Liver (tissue), 9 donors: ENCODE measurements around the gene IL17REL. TPM values are rescaled to one million over a fixed set of nuclear protein-coding genes. Genes with fewer than 3 reads are reported as not detected.

ENCODE experiments used
- DNase-seq: peaks from one replicate; pipeline ENCODE4 v3.0.0-alpha.2; 2017; ENCODE audit warnings: low spot score
- H3K27ac ChIP-seq, 2 donors: one replicate each; pipeline ENCODE4 v1.7.0; 2013; ENCODE audit warnings: inconsistent platforms in 2 of 2, low read length in 2 of 2, control low read depth in 1 of 2, low read depth in 1 of 2, mild to moderate bottlenecking in 1 of 2
- H3K27me3 ChIP-seq, 4 donors: one replicate each; pipeline versions ENCODE4 v1.6.1 to v1.7.0; 2013; ENCODE audit warnings: low read length in 3 of 4, inconsistent platforms in 1 of 4, mild to moderate bottlenecking in 1 of 4, moderate library complexity in 1 of 4; ENCODE audit not compliant: control insufficient read depth in 4 of 4, insufficient read depth in 4 of 4
- H3K36me3 ChIP-seq, 4 donors: one replicate each; pipeline versions ENCODE4 v1.6.1 to v1.7.0; 2013; ENCODE audit warnings: low read length in 3 of 4, mild to moderate bottlenecking in 3 of 4, low read depth in 1 of 4, moderate library complexity in 1 of 4; ENCODE audit not compliant: control insufficient read depth in 4 of 4, insufficient read depth in 3 of 4
- H3K4me1 ChIP-seq, 4 donors: one replicate each; pipeline versions ENCODE4 v1.6.1 to v1.7.0; 2013; ENCODE audit warnings: low read length in 3 of 4, mild to moderate bottlenecking in 3 of 4, moderate library complexity in 1 of 4; ENCODE audit not compliant: control insufficient read depth in 4 of 4, insufficient read depth in 4 of 4
- H3K4me3 ChIP-seq, 3 donors: one replicate each; pipeline versions ENCODE4 v1.6.1 to v1.7.0; 2013; ENCODE audit warnings: low read length in 3 of 3, control low read depth in 1 of 3, low read depth in 1 of 3, mild to moderate bottlenecking in 1 of 3
- H3K9ac ChIP-seq, 2 donors: one replicate each; pipeline ENCODE4 v1.7.0; 2013; ENCODE audit warnings: low read length in 2 of 2, mild to moderate bottlenecking in 2 of 2, moderate library complexity in 2 of 2, control low read depth in 1 of 2, low read depth in 1 of 2
- H3K9me3 ChIP-seq, 4 donors: one replicate each; pipeline versions ENCODE4 v1.6.1 to v1.7.0; 2013; ENCODE audit warnings: low read length in 3 of 4; ENCODE audit not compliant: control insufficient read depth in 4 of 4
- CTCF ChIP-seq: fragments of 150-350 bp; IDR thresholded peaks from 2 replicates; pipeline ENCODE4 v1.5.1; 2017; ENCODE audit warnings: improper control_type of control experiment, low read depth, low read length; ENCODE audit not compliant: missing input control
- FOXA1 ChIP-seq: IDR thresholded peaks from 2 replicates; pipeline ENCODE4 v1.6.1; 2016; ENCODE audit warnings: antibody characterized with exemption
- FOXA2 ChIP-seq: IDR thresholded peaks from 2 replicates; pipeline ENCODE4 v1.6.1; 2016; ENCODE audit warnings: antibody characterized with exemption
- HNF4G ChIP-seq: IDR thresholded peaks from 2 replicates; pipeline ENCODE4 v1.6.1; 2016; ENCODE audit warnings: antibody characterized with exemption
- MAX ChIP-seq: IDR thresholded peaks from 2 replicates; pipeline ENCODE4 v1.6.1; 2016; ENCODE audit warnings: antibody characterized with exemption
- NR2F2 ChIP-seq: IDR thresholded peaks from 2 replicates; pipeline ENCODE4 v1.6.1; 2016; ENCODE audit warnings: antibody characterized with exemption
- REST ChIP-seq: IDR thresholded peaks from 2 replicates; pipeline ENCODE4 v1.6.1; 2016; ENCODE audit warnings: antibody characterized with exemption, mild to moderate bottlenecking
- ZBTB33 ChIP-seq: IDR thresholded peaks from 2 replicates; pipeline ENCODE4 v1.6.1; 2016; ENCODE audit warnings: antibody characterized with exemption
- WGBS: extraction: QIAGEN DNeasy Blood & Tissue Kit; methylation state at CpG from one replicate; pipeline ENCODE4 v1.1.7; 2013; 5-methylcytosine and 5-hydroxymethylcytosine counted together
- polyA plus RNA-seq, 2 donors: library from polyadenylated mRNA; stranded (reverse) in 1 of 2; unstranded in 1 of 2; fragments of 200-250 nt in 1 of 2; fragments of >200 nt in 1 of 2; fragmentation: Nextera tagmentation in 1 of 2; extraction: Ambion mirVana in 1 of 2; gene quantifications; one replicate each; pipeline versions ENCODE4 v1.2.1 to v1.2.3, GENCODE V29; 2013 to 2015
- total RNA-seq, 2 donors: library from RNA; depleted of rRNA; stranded (reverse); fragments of >200 nt; gene quantifications; one replicate each; pipeline ENCODE4 v1.2.3, GENCODE V29; 2014
- donor health status: healthy.
- donor health status: healthy.
- donor health status: healthy.
- donor health status: healthy.
- donor health status: healthy.

The IL17REL gene
- total and polyA plus RNA-seq, 4 donors = under 0.01 TPM; not detected in 3

- TF ChIP-seq FOXA1 = no peak
- no peak for TF ChIP-seq ZBTB33
Observed at GRCh38 chr22:50035976-50036724, 23.6 kb upstream of the IL17REL start (continued).

GRCh38 chr22:50035131-50035881 is 22.7 kb upstream of the IL17REL start:
- Histone ChIP-seq H3K9ac (no peak overlapping the region), H3K4me3 (no peak overlapping the region), H3K36me3 (no peaks in the 10 kb centered on the region), H3K4me1 (peaks cover 0 to 2% (median 0%) of the 10 kb centered on the region in 4 donors), H3K27ac (no peak overlapping the region), H3K9me3 (peaks cover 0 to 2% (median 0%) of the 10 kb centered on the region in 4 donors), H3K27me3 (peaks cover 0 to 2% (median 0%) of the 10 kb centered on the region in 4 donors)
- TF ChIP-seq REST = no peak
- TF ChIP-seq CTCF = no peak
- no peak for TF ChIP-seq FOXA2
- TF ChIP-seq NR2F2 = no peak
- no peak for TF ChIP-seq HNF4G
- no peak for TF ChIP-seq MAX
- no peak for DNase-seq
- 71% methylated on average over 24 of the region's 24 CpGs for WGBS
